Immature natural killer cell (primary cell): Measurements from ENCODE around the gene CEP85L. TPM values are rescaled to one million over a fixed set of nuclear protein-coding genes. Genes with fewer than 3 reads are reported as not detected.

Experiments
- DNase-seq, 3 donors: peaks; one replicate each; pipeline ENCODE4 v3.0.0; 2022; ENCODE audit warnings: mixed read lengths in 1 of 3
- H3K27ac Mint-ChIP-seq, 6 donors: one replicate each; pipeline ENCODE4 v1.8.0; 2020; ENCODE audit warnings: mixed read lengths in 6 of 6, mild to moderate bottlenecking in 5 of 6, inconsistent platforms in 4 of 6, moderate library complexity in 3 of 6
- H3K27me3 Mint-ChIP-seq, 3 donors: one replicate each; pipeline ENCODE4 v1.8.0; 2020 to 2021; ENCODE audit warnings: low read depth in 3 of 3, mild to moderate bottlenecking in 3 of 3, mixed read lengths in 3 of 3, moderate library complexity in 3 of 3, inconsistent platforms in 1 of 3
- H3K36me3 Mint-ChIP-seq, 3 donors: one replicate each; pipeline ENCODE4 v1.8.0; 2020; ENCODE audit warnings: mixed read lengths in 3 of 3, inconsistent platforms in 2 of 3, mild to moderate bottlenecking in 2 of 3
- H3K4me1 Mint-ChIP-seq, 2 donors: one replicate each; pipeline ENCODE4 v1.8.0; 2020; ENCODE audit warnings: inconsistent platforms in 2 of 2, mild to moderate bottlenecking in 2 of 2, mixed read lengths in 2 of 2, moderate library complexity in 1 of 2
- H3K4me3 Mint-ChIP-seq, 5 donors: one replicate each; pipeline ENCODE4 v1.8.0; 2020; ENCODE audit warnings: mild to moderate bottlenecking in 5 of 5, mixed read lengths in 5 of 5, inconsistent platforms in 3 of 5, moderate library complexity in 3 of 5
- H3K9me3 Mint-ChIP-seq, 6 donors: one replicate each; pipeline ENCODE4 v1.8.0; 2020; ENCODE audit warnings: mild to moderate bottlenecking in 6 of 6, mixed read lengths in 6 of 6, inconsistent platforms in 4 of 6, moderate library complexity in 3 of 6
- polyA plus RNA-seq, 3 donors: library from polyadenylated mRNA; unstranded; fragments of 300-500 nt; fragmentation: Illumina TruSeq; gene quantifications; one replicate each; pipeline ENCODE4 v1.2.3, GENCODE V29; 2021

The CEP85L gene
- polyA plus RNA-seq, 3 donors from 2014 or later, result 20.1 to 23.5 (median 21.5) TPM

GRCh38 chr6:118630067-118630466 lies 21.3 kb downstream of the CEP85L start:
- Mint-ChIP-seq H3K27ac (peak overlapping the region in 2 of 6 donors; percentile 9 to 17), H3K36me3 (peaks cover 6 to 16% (median 14%) of the 10 kb centered on the region in 3 donors), H3K4me3 (no peak overlapping the region), H3K27me3 (no peaks in the 10 kb centered on the region), H3K4me1 (peaks cover 27 to 44% of the 10 kb centered on the region in 2 donors), H3K9me3 (no peaks in the 10 kb centered on the region)
- no peak for DNase-seq

- Mint-ChIP-seq H3K4me3 (no peak overlapping the region), H3K27me3 (no peaks in the 10 kb centered on the region), H3K27ac (no peak overlapping the region), H3K36me3 (peaks cover 6 to 16% (median 14%) of the 10 kb centered on the region in 3 donors), H3K9me3 (no peaks in the 10 kb centered on the region), H3K4me1 (peaks cover 31 to 45% of the 10 kb centered on the region in 2 donors)
- no peak for DNase-seq
These were observed 23.7 kb downstream of the CEP85L start for GRCh38 chr6:118627724-118628123.

- no peak for DNase-seq
- no peak overlapping the region for H3K4me3 Mint-ChIP-seq
- peaks cover 6 to 14% (median 7%) of the 10 kb centered on the region in 3 donors for H3K36me3 Mint-ChIP-seq
- H3K27ac Mint-ChIP-seq, result no peak overlapping the region
- peaks cover 36 to 46% of the 10 kb centered on the region in 2 donors for H3K4me1 Mint-ChIP-seq
- peaks cover 0 to 2% (median 0%) of the 10 kb centered on the region in 3 donors for H3K27me3 Mint-ChIP-seq
- H3K9me3 Mint-ChIP-seq, result no peaks in the 10 kb centered on the region
These were observed 25.6 kb downstream of the CEP85L start for GRCh38 chr6:118625833-118626232.

- no peak overlapping the region for H3K4me3 Mint-ChIP-seq
- peak overlapping the region in 1 of 6 donors; percentile 20 for H3K27ac Mint-ChIP-seq
- H3K9me3 Mint-ChIP-seq, result no peaks in the 10 kb centered on the region
- H3K4me1 Mint-ChIP-seq, result peaks cover 37 to 54% of the 10 kb centered on the region in 2 donors
- no peak for DNase-seq
- peaks cover 0 to 4% (median 2%) of the 10 kb centered on the region in 3 donors for H3K27me3 Mint-ChIP-seq
- H3K36me3 Mint-ChIP-seq, result peaks cover 6 to 10% (median 7%) of the 10 kb centered on the region in 3 donors
These were observed 29.5 kb downstream of the CEP85L start for GRCh38 chr6:118621799-118622470.

GRCh38 chr6:118620202-118620601 lies 31.2 kb downstream of the CEP85L start:
- Mint-ChIP-seq H3K4me3 (no peak overlapping the region), H3K4me1 (peaks cover 33 to 45% of the 10 kb centered on the region in 2 donors), H3K9me3 (no peaks in the 10 kb centered on the region), H3K36me3 (no peaks in the 10 kb centered on the region), H3K27ac (no peak overlapping the region), H3K27me3 (peaks cover 0 to 4% (median 2%) of the 10 kb centered on the region in 3 donors)
- DNase-seq, result no peak

GRCh38 chr6:118618676-118619377 lies 32.6 kb downstream of the CEP85L start:
- Mint-ChIP-seq H3K9me3 (no peaks in the 10 kb centered on the region), H3K4me3 (peak overlapping the region in 2 of 5 donors; percentile 8 to 10), H3K27ac (peak overlapping the region in 3 of 6 donors; percentile 48 to 69 (median 65)), H3K4me1 (peaks cover 31 to 47% of the 10 kb centered on the region in 2 donors), H3K36me3 (no peaks in the 10 kb centered on the region), H3K27me3 (peaks cover 0 to 4% (median 2%) of the 10 kb centered on the region in 3 donors)
- DNase-seq, result peak; percentile 33 to 56 (median 38)

GRCh38 chr6:118617417-118617816 lies 34.0 kb downstream of the CEP85L start:
- H3K9me3 Mint-ChIP-seq, result no peaks in the 10 kb centered on the region
- peaks cover 0 to 4% (median 0%) of the 10 kb centered on the region in 3 donors for H3K27me3 Mint-ChIP-seq
- peak overlapping the region in 3 of 6 donors; percentile 2 to 36 (median 30) for H3K27ac Mint-ChIP-seq
- no peaks in the 10 kb centered on the region for H3K36me3 Mint-ChIP-seq
- H3K4me1 Mint-ChIP-seq, result peaks cover 38 to 51% of the 10 kb centered on the region in 2 donors
- no peak overlapping the region for H3K4me3 Mint-ChIP-seq
- no peak for DNase-seq

- peak overlapping the region in 1 of 6 donors; percentile 23 for H3K27ac Mint-ChIP-seq
- DNase-seq, result no peak
- H3K4me1 Mint-ChIP-seq, result peaks cover 51 to 60% of the 10 kb centered on the region in 2 donors
- H3K36me3 Mint-ChIP-seq, result peaks cover 0 to 11% (median 5%) of the 10 kb centered on the region in 3 donors
- peaks cover 0 to 5% (median 0%) of the 10 kb centered on the region in 6 donors for H3K9me3 Mint-ChIP-seq
- no peak overlapping the region for H3K4me3 Mint-ChIP-seq
- H3K27me3 Mint-ChIP-seq, result peaks cover 0 to 1% (median 0%) of the 10 kb centered on the region in 3 donors
These were observed 40.1 kb downstream of the CEP85L start for GRCh38 chr6:118611334-118611733.

GRCh38 chr6:118606858-118607257 lies 44.5 kb downstream of the CEP85L start:
- no peak for DNase-seq
- Mint-ChIP-seq H3K9me3 (peaks cover 0 to 4% (median 0%) of the 10 kb centered on the region in 6 donors), H3K4me3 (no peak overlapping the region), H3K27me3 (no peaks in the 10 kb centered on the region), H3K36me3 (peaks cover 0 to 13% (median 2%) of the 10 kb centered on the region in 3 donors), H3K27ac (peak overlapping the region in 3 of 6 donors; percentile 2 to 57 (median 8)), H3K4me1 (peaks cover 49 to 54% of the 10 kb centered on the region in 2 donors)

- peak overlapping the region in 2 of 6 donors; percentile 36 to 49 for H3K27ac Mint-ChIP-seq
- no peak overlapping the region for H3K4me3 Mint-ChIP-seq
- H3K36me3 Mint-ChIP-seq, result peaks cover 0 to 8% (median 0%) of the 10 kb centered on the region in 3 donors
- DNase-seq, result no peak
- H3K27me3 Mint-ChIP-seq, result no peaks in the 10 kb centered on the region
- peaks cover 0 to 2% (median 0%) of the 10 kb centered on the region in 6 donors for H3K9me3 Mint-ChIP-seq
- peaks cover 45 to 48% of the 10 kb centered on the region in 2 donors for H3K4me1 Mint-ChIP-seq
These were observed 45.1 kb downstream of the CEP85L start for GRCh38 chr6:118606268-118606667.

- Mint-ChIP-seq H3K4me1 (peaks cover 34 to 35% of the 10 kb centered on the region in 2 donors), H3K36me3 (peaks cover 0 to 5% (median 0%) of the 10 kb centered on the region in 3 donors), H3K9me3 (no peaks in the 10 kb centered on the region), H3K27ac (no peak overlapping the region), H3K4me3 (no peak overlapping the region), H3K27me3 (no peaks in the 10 kb centered on the region)
- DNase-seq, result no peak
These were observed 48.0 kb downstream of the CEP85L start for GRCh38 chr6:118603372-118603771.

GRCh38 chr6:118602300-118602699 lies 49.1 kb downstream of the CEP85L start:
- H3K4me1 Mint-ChIP-seq, result peaks cover 34 to 39% of the 10 kb centered on the region in 2 donors
- no peak for DNase-seq
- no peak overlapping the region for H3K27ac Mint-ChIP-seq
- H3K36me3 Mint-ChIP-seq, result peaks cover 0 to 5% (median 0%) of the 10 kb centered on the region in 3 donors
- H3K4me3 Mint-ChIP-seq, result no peak overlapping the region
- no peaks in the 10 kb centered on the region for H3K27me3 Mint-ChIP-seq
- H3K9me3 Mint-ChIP-seq, result no peaks in the 10 kb centered on the region

- no peak for DNase-seq
- H3K27ac Mint-ChIP-seq, result no peak overlapping the region
- H3K27me3 Mint-ChIP-seq, result no peaks in the 10 kb centered on the region
- H3K9me3 Mint-ChIP-seq, result no peaks in the 10 kb centered on the region
- no peak overlapping the region for H3K4me3 Mint-ChIP-seq
- peaks cover 0 to 2% (median 0%) of the 10 kb centered on the region in 3 donors for H3K36me3 Mint-ChIP-seq
- peaks cover 17 to 31% of the 10 kb centered on the region in 2 donors for H3K4me1 Mint-ChIP-seq
These were observed 53.1 kb downstream of the CEP85L start for GRCh38 chr6:118598324-118598723.

- Mint-ChIP-seq H3K27me3 (no peaks in the 10 kb centered on the region), H3K36me3 (no peaks in the 10 kb centered on the region), H3K27ac (peak overlapping the region in 1 of 6 donors; percentile 15), H3K4me1 (peaks cover 17 to 37% of the 10 kb centered on the region in 2 donors), H3K9me3 (no peaks in the 10 kb centered on the region), H3K4me3 (no peak overlapping the region)
- no peak for DNase-seq
These were observed 53.8 kb downstream of the CEP85L start for GRCh38 chr6:118597636-118598035.
